Fibroblast of the aortic adventitia (primary cell): ENCODE data around the gene STARD4. TPM values are rescaled to one million over a fixed set of nuclear protein-coding genes. Genes with fewer than 3 reads are reported as not detected.

Experiments
- DNase-seq: peaks from one replicate; pipeline ENCODE4 v3.0.0-alpha.2; 2010; ENCODE audit warnings: low read depth
- H3K4me3 ChIP-seq: 2 replicates; pipeline ENCODE4 v1.5.1; 2011; ENCODE audit warnings: low read depth, mild to moderate bottlenecking, control low read depth, low read length, moderate library complexity
- CTCF ChIP-seq: IDR thresholded peaks from 2 replicates; pipeline ENCODE4 v1.5.1; 2011; ENCODE audit warnings: mild to moderate bottlenecking, low read length, control low read depth, inconsistent platforms; ENCODE audit not compliant: insufficient read depth
- total RNA-seq: library from RNA; depleted of rRNA; stranded (reverse); fragments of >200 nt; gene quantifications from 2 replicates; pipeline ENCODE4 v1.2.3, GENCODE V29; 2012; ENCODE audit warnings: low replicate concordance

Gene STARD4
- total RNA-seq, 1 donor: 36.1 TPM

- H3K4me3 ChIP-seq: no peak overlapping the region
- TF ChIP-seq CTCF: no peak
- DNase-seq: no peak
Observed at GRCh38 chr5:111495159-111495558, 17.2 kb downstream of the STARD4 start.

GRCh38 chr5:111494355-111494999 lies 17.9 kb downstream of the STARD4 start:
- TF ChIP-seq CTCF: no peak
- DNase-seq: no peak
- H3K4me3 ChIP-seq: no peak overlapping the region

GRCh38 chr5:111493031-111493430 lies 19.3 kb downstream of the STARD4 start:
- no peak overlapping the region for H3K4me3 ChIP-seq
- TF ChIP-seq CTCF: no peak
- no peak for DNase-seq

GRCh38 chr5:111488353-111488752 lies 24.0 kb downstream of the STARD4 start:
- no peak for TF ChIP-seq CTCF
- no peak for DNase-seq
- H3K4me3 ChIP-seq: no peak overlapping the region

GRCh38 chr5:111486926-111487325 lies 25.4 kb downstream of the STARD4 start:
- DNase-seq: no peak
- TF ChIP-seq CTCF: no peak
- no peak overlapping the region for H3K4me3 ChIP-seq

GRCh38 chr5:111486055-111486454 lies 26.3 kb downstream of the STARD4 start:
- no peak overlapping the region for H3K4me3 ChIP-seq
- no peak for TF ChIP-seq CTCF
- DNase-seq: no peak

- DNase-seq: no peak
- TF ChIP-seq CTCF: no peak
- no peak overlapping the region for H3K4me3 ChIP-seq
Observed at GRCh38 chr5:111480346-111480745, 32.0 kb downstream of the STARD4 start.
